NCI-H2081 treated with DMSO at 0.1 percent for 48 hours (cell line): Measurements from ENCODE around the gene PRPSAP1.
"Not testable (repeated sequence)": the region's sequence is repeated elsewhere in the genome, so short reads cannot be mapped to it uniquely, and the experiment has no call there.

Source experiments
- DNase-seq: peaks from one replicate; lab custom pipeline; 2025; lab: John Stamatoyannopoulos, UW

The PRPSAP1 gene

GRCh38 chr17:76276461-76277299 lies 77.0 kb downstream of the PRPSAP1 start:
- DNase-seq: no peak

GRCh38 chr17:76276069-76276431 lies 77.7 kb downstream of the PRPSAP1 start:
- DNase-seq: no peak

GRCh38 chr17:76275382-76276068 lies 78.2 kb downstream of the PRPSAP1 start:
- DNase-seq: no peak

- no peak for DNase-seq
Measured at GRCh38 chr17:76274112-76274956, 79.4 kb downstream of the PRPSAP1 start.

- DNase-seq: no peak
Measured at GRCh38 chr17:76273445-76274111, 80.1 kb downstream of the PRPSAP1 start.

GRCh38 chr17:76272541-76273444 lies 80.9 kb downstream of the PRPSAP1 start:
- DNase-seq: no peak

- DNase-seq: no peak
Measured at GRCh38 chr17:76271669-76272540, 81.8 kb downstream of the PRPSAP1 start.

- no peak for DNase-seq
Measured at GRCh38 chr17:76270770-76271668, 82.7 kb downstream of the PRPSAP1 start.

GRCh38 chr17:76270127-76270592 lies 83.6 kb downstream of the PRPSAP1 start:
- DNase-seq: no peak

- no peak for DNase-seq
Measured at GRCh38 chr17:76268991-76269981, 84.4 kb downstream of the PRPSAP1 start.

- DNase-seq: no peak
Measured at GRCh38 chr17:76268015-76268749, 85.5 kb downstream of the PRPSAP1 start.

GRCh38 chr17:76267581-76268001 lies 86.1 kb downstream of the PRPSAP1 start:
- DNase-seq: not testable (repeated sequence)

- no peak for DNase-seq
Measured at GRCh38 chr17:76267051-76267576, 86.6 kb downstream of the PRPSAP1 start.

GRCh38 chr17:76266244-76266938 lies 87.3 kb downstream of the PRPSAP1 start:
- no peak for DNase-seq

- no peak for DNase-seq
Measured at GRCh38 chr17:76265624-76266243, 88.0 kb downstream of the PRPSAP1 start.
